GM19455 (cell line): ENCODE data around the gene ZNF418.
"Not testable (repeated sequence)": the region's sequence is repeated elsewhere in the genome, so short reads cannot be mapped to it uniquely, and the experiment has no call there.

Source experiments
- ATAC-seq: cut with Tn5 transposase; IDR thresholded peaks from one replicate; pipeline ENCODE4 v1.9.1; 2021; ENCODE audit not compliant: unreplicated experiment

Gene ZNF418

GRCh38 chr19:57890706-57891105, 44.5 kb downstream of the ZNF418 start:
- not testable (repeated sequence) for ATAC-seq

GRCh38 chr19:57888560-57889231, 46.5 kb downstream of the ZNF418 start, which contains the start of gene ZNF814:
Gene ZNF814, minus strand, starts transcription at chr19:57889037. Its CDS starts 235 bp downstream, at chr19:57888802.
- ATAC-seq = no peak

GRCh38 chr19:57888107-57888559, 47.1 kb downstream of the ZNF418 start:
- no peak for ATAC-seq

GRCh38 chr19:57887195-57887941, 47.8 kb downstream of the ZNF418 start:
- no peak for ATAC-seq

- no peak for ATAC-seq
Measured at GRCh38 chr19:57886046-57886445, 49.2 kb downstream of the ZNF418 start.

- not testable (repeated sequence) for ATAC-seq
Measured at GRCh38 chr19:57873883-57874799, 61.1 kb downstream of the ZNF418 start.

GRCh38 chr19:57872450-57872849, 62.8 kb downstream of the ZNF418 start:
- no peak for ATAC-seq
